Measurements from ENCODE around the gene RFX2. TPM values are rescaled to one million over a fixed set of nuclear protein-coding genes. Genes with fewer than 3 reads are reported as not detected.

Gene RFX2
- total and polyA plus RNA-seq, 3 experiments from 2014 or later = 1.5 to 4.9 (median 4.2) TPM

DNA sequence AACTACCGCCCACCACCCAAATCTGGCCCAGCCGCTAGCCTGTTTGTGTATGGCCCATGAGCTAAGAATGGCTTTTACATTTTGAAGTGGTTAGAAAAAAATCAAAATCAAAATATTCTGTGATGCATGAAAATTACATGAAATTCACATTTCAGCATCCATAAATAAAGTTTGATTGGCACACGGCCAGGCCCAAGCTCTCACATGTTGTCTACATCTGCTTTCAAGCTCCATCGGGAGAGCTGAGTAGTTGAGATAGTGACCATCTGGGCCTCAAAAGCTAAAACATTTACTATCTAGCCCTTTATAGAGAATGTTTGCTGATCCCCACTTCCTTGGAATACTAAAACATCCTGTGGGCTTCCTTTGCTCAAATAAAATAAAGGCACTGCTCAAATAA is 14.5 kb downstream of the RFX2 start:
- CTCF ChIA-PET = no interaction called here
- H3K27me3 Mint-ChIP-seq = no peaks in the 10 kb centered on the region
- peaks cover under 1 to 9% (median 7%) of the 10 kb centered on the region in 3 donors for H3K4me1 Mint-ChIP-seq
- H3K9me3 Mint-ChIP-seq = no peaks in the 10 kb centered on the region
- Histone ChIP-seq H3K9me3 (ENCODE audit: low read length) (no peaks in the 10 kb centered on the region), H3K36me3 (ENCODE audit: insufficient read depth, low read length) (no peaks in the 10 kb centered on the region), H3K4me1 (ENCODE audit: insufficient read depth, low read length) (no peaks in the 10 kb centered on the region), H3K27ac (ENCODE audit: low read depth, low read length) (no peak overlapping the region), H3K27me3 (ENCODE audit: insufficient read depth, low read length, poor library complexity, severe bottlenecking) (no peaks in the 10 kb centered on the region), H3K4me3 (ENCODE audit: low read length) (no peak overlapping the region)
- DNase-seq = no peak
- POLR2A ChIA-PET = interaction anchor here (0.6 kb wide), 1 partner anchor 18 kb away, joined by 3 read pairs; no protein-coding TSS in a partner anchor
- no peak overlapping the region for H3K4me3 Mint-ChIP-seq
- H3K27ac Mint-ChIP-seq = no peak overlapping the region
- H3K36me3 Mint-ChIP-seq = no peaks in the 10 kb centered on the region

DNA sequence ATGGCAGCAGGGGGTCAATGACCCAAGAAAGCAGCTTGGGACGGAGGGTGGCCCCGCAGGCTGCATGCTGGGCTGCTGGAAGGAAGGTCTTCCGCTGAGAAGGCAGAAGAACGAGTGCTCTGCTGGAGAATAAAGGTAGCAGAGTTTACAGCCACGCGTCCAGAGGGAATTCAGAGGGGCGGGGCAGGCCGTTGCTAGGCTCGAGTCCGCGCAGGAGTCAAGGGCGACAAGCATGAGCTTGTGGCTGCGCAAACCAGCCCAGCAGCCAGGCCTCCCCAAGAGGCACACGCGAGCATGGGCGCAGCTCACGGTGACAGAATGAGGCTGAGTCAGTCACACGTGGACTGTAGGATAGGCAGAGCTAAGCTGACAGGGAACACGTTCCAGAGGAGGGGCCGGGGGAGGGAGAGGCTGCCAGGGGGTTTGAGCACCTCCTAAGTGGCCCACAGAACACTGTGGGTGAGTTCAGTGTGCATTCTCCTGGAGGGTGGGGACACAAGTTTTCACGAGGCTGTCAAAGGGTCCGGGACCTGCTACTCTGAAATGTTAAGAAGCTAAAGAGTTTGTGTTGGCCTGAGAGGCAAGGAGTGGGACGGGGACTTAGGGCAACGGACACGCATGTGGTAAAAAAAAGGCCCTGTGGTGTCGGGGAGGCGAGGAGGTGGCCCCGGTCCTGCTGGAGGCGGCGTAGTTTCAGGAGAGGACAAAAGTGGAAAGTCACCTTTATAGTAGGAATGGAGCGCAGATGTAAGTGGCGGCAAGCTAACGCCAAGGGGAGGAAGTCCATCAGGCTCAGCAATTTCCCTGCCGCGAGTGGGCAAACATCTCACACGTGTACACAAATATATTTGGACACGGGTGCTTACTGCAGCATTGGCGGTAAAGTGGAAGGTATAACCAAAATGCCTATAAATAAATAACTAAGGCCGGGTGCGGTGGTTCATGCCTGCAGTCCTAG is 17.7 kb downstream of the RFX2 start:
- H3K9me3 Mint-ChIP-seq = no peaks in the 10 kb centered on the region

DNA sequence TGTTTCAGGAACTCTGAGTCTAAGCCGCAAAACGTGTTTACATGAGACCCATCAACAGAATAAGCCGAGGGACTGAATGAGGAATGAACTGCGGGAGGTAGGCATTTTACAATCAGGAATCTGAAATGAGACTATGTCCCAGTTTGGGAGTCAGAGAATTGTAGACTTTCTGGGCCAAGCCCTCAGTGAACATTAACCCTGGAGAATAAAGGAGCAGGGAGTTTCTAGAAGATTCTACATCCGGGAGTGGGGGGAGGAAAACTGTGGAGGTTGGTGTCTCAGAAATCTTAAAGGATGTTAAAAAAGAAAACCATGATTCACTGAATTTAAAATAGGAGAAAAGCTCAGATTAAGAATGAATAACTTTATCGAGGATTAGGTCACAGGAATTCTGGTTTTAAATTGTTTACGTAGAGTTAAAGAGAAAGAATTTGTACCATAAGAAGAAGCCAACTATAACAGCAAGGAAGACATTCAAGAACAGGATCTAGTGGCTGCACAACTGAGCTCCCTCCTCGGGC is 18.5 kb downstream of the RFX2 start:
- POLR2A ChIA-PET = no interaction called here
- CTCF ChIA-PET = interaction anchor here (1.5 kb wide), 1 partner anchor 15 kb away, joined by 4 read pairs; no protein-coding TSS in a partner anchor
- Mint-ChIP-seq H3K4me3 (no peak overlapping the region), H3K27me3 (peaks cover 0 to 4% of the 10 kb centered on the region in 2 donors), H3K36me3 (peaks cover 0 to 1% (median 0%) of the 10 kb centered on the region in 3 donors), H3K4me1 (peaks cover 12 to 16% (median 13%) of the 10 kb centered on the region in 3 donors), H3K9me3 (no peaks in the 10 kb centered on the region), H3K27ac (peak overlapping the region in 1 of 8 donors; percentile 38)
- Histone ChIP-seq H3K4me3 (ENCODE audit: low read length) (no peak overlapping the region), H3K9me3 (ENCODE audit: low read length) (no peaks in the 10 kb centered on the region), H3K4me1 (ENCODE audit: insufficient read depth, low read length) (peaks cover 13% of the 10 kb centered on the region), H3K27ac (ENCODE audit: low read depth, low read length) (peak overlapping the region; percentile 13), H3K36me3 (ENCODE audit: insufficient read depth, low read length) (no peaks in the 10 kb centered on the region), H3K27me3 (ENCODE audit: insufficient read depth, low read length, poor library complexity, severe bottlenecking) (no peaks in the 10 kb centered on the region)
- no peak for DNase-seq

More for the DNA sequence above, 17.7 kb downstream of the RFX2 start:
- Histone ChIP-seq H3K27me3 (ENCODE audit: insufficient read depth, low read length, poor library complexity, severe bottlenecking) (no peaks in the 10 kb centered on the region), H3K9me3 (ENCODE audit: low read length) (no peaks in the 10 kb centered on the region), H3K27ac (ENCODE audit: low read depth, low read length) (peak overlapping the region; percentile 22), H3K36me3 (ENCODE audit: insufficient read depth, low read length) (no peaks in the 10 kb centered on the region), H3K4me3 (ENCODE audit: low read length) (no peak overlapping the region), H3K4me1 (ENCODE audit: insufficient read depth, low read length) (peaks cover 6% of the 10 kb centered on the region)
- no peak for DNase-seq
- CTCF ChIA-PET = interaction anchor here (1.5 kb wide), 1 partner anchor 16 kb away, joined by 4 read pairs; no protein-coding TSS in a partner anchor
- POLR2A ChIA-PET = interaction anchor here (0.6 kb wide), 1 partner anchor 582 kb away, joined by 4 read pairs; no protein-coding TSS in a partner anchor
- Mint-ChIP-seq H3K36me3 (no peaks in the 10 kb centered on the region), H3K27me3 (peaks cover 0 to 4% of the 10 kb centered on the region in 2 donors), H3K4me3 (no peak overlapping the region), H3K27ac (no peak overlapping the region), H3K4me1 (peaks cover 4 to 9% (median 5%) of the 10 kb centered on the region in 3 donors)

DNA sequence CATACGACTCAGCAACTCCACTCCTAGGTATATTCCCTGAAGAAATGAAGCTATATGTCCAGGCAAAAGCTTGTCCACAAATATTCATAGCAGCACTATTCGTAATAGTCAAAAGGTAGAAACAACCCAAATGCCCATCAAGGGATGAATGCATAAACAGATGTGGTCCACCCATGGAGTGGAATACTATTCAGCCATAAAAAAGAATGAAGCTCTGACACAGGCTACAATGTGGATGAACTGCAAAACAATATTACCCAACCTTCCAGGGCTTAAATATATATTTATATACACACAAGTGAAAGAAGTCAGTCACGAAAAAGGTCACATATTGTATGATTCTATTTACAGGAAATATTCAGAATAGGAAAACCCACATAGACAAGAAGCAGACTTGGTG is 19.7 kb downstream of the RFX2 start:
- Histone ChIP-seq H3K4me3 (ENCODE audit: low read length) (no peak overlapping the region), H3K27me3 (ENCODE audit: insufficient read depth, low read length, poor library complexity, severe bottlenecking) (no peaks in the 10 kb centered on the region), H3K4me1 (ENCODE audit: insufficient read depth, low read length) (peaks cover 22% of the 10 kb centered on the region), H3K36me3 (ENCODE audit: insufficient read depth, low read length) (no peaks in the 10 kb centered on the region), H3K27ac (ENCODE audit: low read depth, low read length) (no peak overlapping the region), H3K9me3 (ENCODE audit: low read length) (no peaks in the 10 kb centered on the region)
- H3K36me3 Mint-ChIP-seq = peaks cover 0 to 1% (median 0%) of the 10 kb centered on the region in 3 donors
- H3K9me3 Mint-ChIP-seq = no peaks in the 10 kb centered on the region
- H3K4me1 Mint-ChIP-seq = peaks cover 19 to 24% (median 19%) of the 10 kb centered on the region in 3 donors
- H3K27me3 Mint-ChIP-seq = peaks cover 0 to 4% of the 10 kb centered on the region in 2 donors
- no peak for DNase-seq
- no peak overlapping the region for H3K27ac Mint-ChIP-seq
- ChIA-PET POLR2A (no interaction called here), CTCF (no interaction called here)
- H3K4me3 Mint-ChIP-seq = no peak overlapping the region

DNA sequence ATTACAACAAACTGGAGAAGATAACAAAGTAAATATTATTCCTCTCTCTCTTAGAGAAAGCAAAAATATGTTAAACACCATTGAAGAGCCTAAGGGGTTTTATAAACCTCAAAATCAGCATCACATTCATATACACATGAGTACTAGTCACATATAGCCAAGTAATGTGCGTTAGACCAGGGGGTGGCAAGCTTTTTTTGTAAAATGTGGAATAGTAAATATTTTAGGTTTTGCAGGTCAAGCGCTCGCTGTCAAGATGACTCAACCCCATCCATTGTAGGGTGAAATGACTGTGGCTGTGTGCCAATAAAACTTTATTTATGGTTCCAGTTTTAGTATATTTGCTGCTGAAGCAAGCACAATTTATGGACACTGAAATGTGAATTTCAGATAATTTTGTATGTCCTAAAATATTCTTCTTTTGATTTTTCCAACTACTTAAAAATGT is 21.7 kb downstream of the RFX2 start:
- H3K27ac Mint-ChIP-seq = peak overlapping the region in 1 of 8 donors; percentile 24
- H3K9me3 ChIP-seq (ENCODE audit: low read length) = no peaks in the 10 kb centered on the region
- H3K9me3 Mint-ChIP-seq = no peaks in the 10 kb centered on the region
- H3K36me3 ChIP-seq (ENCODE audit: insufficient read depth, low read length) = no peaks in the 10 kb centered on the region
- H3K4me1 ChIP-seq (ENCODE audit: insufficient read depth, low read length) = peaks cover 22% of the 10 kb centered on the region
- peaks cover 19 to 24% (median 19%) of the 10 kb centered on the region in 3 donors for H3K4me1 Mint-ChIP-seq
- H3K36me3 Mint-ChIP-seq = peaks cover 0 to 1% (median 0%) of the 10 kb centered on the region in 3 donors
- no peak for DNase-seq
- POLR2A ChIA-PET = interaction anchor here (0.6 kb wide), 1 partner anchor 10 kb away, joined by 3 read pairs; no protein-coding TSS in a partner anchor
- CTCF ChIA-PET = no interaction called here
- H3K27ac ChIP-seq (ENCODE audit: low read depth, low read length) = no peak overlapping the region
- H3K4me3 ChIP-seq (ENCODE audit: low read length) = no peak overlapping the region
- no peak overlapping the region for H3K4me3 Mint-ChIP-seq
- H3K27me3 Mint-ChIP-seq = peaks cover 0 to 9% of the 10 kb centered on the region in 2 donors
- H3K27me3 ChIP-seq (ENCODE audit: insufficient read depth, low read length, poor library complexity, severe bottlenecking) = no peaks in the 10 kb centered on the region

DNA sequence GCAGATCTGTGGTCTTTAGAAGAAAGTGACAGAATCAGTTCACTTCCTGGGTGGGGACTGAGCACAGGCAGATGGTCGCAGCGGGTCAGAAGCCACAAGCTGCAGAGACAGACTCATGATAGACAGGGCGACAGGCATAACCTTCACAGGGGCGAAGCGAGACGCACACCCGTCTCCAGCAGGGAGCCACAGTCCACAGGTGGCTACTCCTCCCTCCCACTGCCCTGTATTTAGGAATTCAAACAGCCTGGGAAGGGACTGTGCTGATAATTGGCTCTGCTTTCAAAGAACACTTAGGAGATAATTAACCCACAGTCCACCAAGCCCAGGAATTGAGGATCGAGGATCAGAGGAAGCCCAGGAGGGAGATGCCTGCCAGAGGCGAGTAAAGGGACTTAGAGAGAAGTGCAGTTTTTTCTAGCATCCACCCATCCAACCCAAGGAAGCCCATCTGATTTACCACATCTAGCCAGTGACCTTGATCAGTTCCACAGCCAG is 23.2 kb downstream of the RFX2 start:
- Histone ChIP-seq H3K4me3 (ENCODE audit: low read length) (peak overlapping the region; percentile 37), H3K27ac (ENCODE audit: low read depth, low read length) (no peak overlapping the region)
- CTCF ChIA-PET = no interaction called here

DNA sequence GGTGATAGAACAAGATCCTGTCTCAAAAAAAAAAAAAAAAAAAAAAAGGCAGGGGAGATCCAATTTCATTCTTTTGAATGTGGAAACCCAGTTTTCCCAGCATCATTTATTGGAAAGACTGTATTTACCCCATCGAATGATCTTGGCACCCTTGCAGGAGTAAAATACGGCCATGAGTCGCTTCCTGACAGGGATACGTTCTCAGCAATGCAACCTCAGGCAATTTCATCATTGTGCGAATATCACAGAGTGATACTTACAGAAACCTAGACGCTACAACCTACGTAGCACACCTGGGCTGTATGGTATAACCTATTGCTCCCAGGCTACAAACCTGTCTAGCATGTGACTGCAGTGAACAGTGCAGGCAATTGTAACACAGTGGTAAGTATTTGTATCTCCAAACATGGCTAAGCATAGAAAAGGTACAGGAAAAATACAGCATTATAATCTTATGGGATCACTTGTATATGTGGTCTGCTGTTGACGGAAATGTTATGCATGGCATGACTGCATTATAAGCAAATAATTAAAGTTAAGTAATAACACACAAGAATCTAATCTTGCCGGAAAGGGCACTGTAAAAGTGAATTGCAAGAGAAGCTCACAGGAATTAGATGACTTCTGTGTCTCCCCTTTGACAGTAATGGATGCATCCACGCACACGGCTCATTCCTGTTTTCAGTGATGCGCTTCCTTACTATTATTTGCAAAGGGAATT is 24.1 kb downstream of the RFX2 start:
- peaks cover 0 to 1% (median 0%) of the 10 kb centered on the region in 3 donors for H3K36me3 Mint-ChIP-seq
- CTCF ChIA-PET = no interaction called here
- Histone ChIP-seq H3K27ac (ENCODE audit: low read depth, low read length) (no peak overlapping the region), H3K27me3 (ENCODE audit: insufficient read depth, low read length, poor library complexity, severe bottlenecking) (no peaks in the 10 kb centered on the region), H3K4me1 (ENCODE audit: insufficient read depth, low read length) (peaks cover 22% of the 10 kb centered on the region), H3K36me3 (ENCODE audit: insufficient read depth, low read length) (no peaks in the 10 kb centered on the region), H3K9me3 (ENCODE audit: low read length) (no peaks in the 10 kb centered on the region), H3K4me3 (ENCODE audit: low read length) (peak overlapping the region; percentile 37)
- H3K27ac Mint-ChIP-seq = peak overlapping the region in 4 of 8 donors; percentile 6 to 89 (median 78)
- no peak for DNase-seq
- H3K27me3 Mint-ChIP-seq = peaks cover 0 to 9% of the 10 kb centered on the region in 2 donors
- peak overlapping the region in 6 of 7 donors; percentile 63 to 83 (median 74) for H3K4me3 Mint-ChIP-seq
- H3K9me3 Mint-ChIP-seq = no peaks in the 10 kb centered on the region
- POLR2A ChIA-PET = no interaction called here
- H3K4me1 Mint-ChIP-seq = peaks cover 19 to 24% (median 19%) of the 10 kb centered on the region in 3 donors

More for the DNA sequence above, 23.2 kb downstream of the RFX2 start:
- POLR2A ChIA-PET = no interaction called here
- Mint-ChIP-seq H3K36me3 (peaks cover 0 to 1% (median 0%) of the 10 kb centered on the region in 3 donors), H3K4me1 (peaks cover 19 to 24% (median 19%) of the 10 kb centered on the region in 3 donors), H3K27ac (peak overlapping the region; percentile 6 to 89 (median 65)), H3K9me3 (no peaks in the 10 kb centered on the region), H3K4me3 (peak overlapping the region; percentile 27 to 83 (median 72)), H3K27me3 (peaks cover 0 to 9% of the 10 kb centered on the region in 2 donors)
- Histone ChIP-seq H3K4me1 (ENCODE audit: insufficient read depth, low read length) (peaks cover 22% of the 10 kb centered on the region), H3K36me3 (ENCODE audit: insufficient read depth, low read length) (no peaks in the 10 kb centered on the region), H3K27me3 (ENCODE audit: insufficient read depth, low read length, poor library complexity, severe bottlenecking) (no peaks in the 10 kb centered on the region), H3K9me3 (ENCODE audit: low read length) (no peaks in the 10 kb centered on the region)
- peak in 1 of 5 donors; percentile 40 for DNase-seq
